Upper lobe of left lung (tissue), 4 donors: ENCODE measurements around the gene FARSB.

Source experiments
- EP300 ChIP-seq, 4 donors: sonication (generic); formaldehyde crosslinking; IDR thresholded peaks; one replicate each; pipeline ENCODE4 v1.5.1; 2017; ENCODE audit warnings: antibody characterized with exemption in 4 of 4, control low read depth in 2 of 4
- POLR2A ChIP-seq, 4 donors: fragments of 450-650 bp; IDR thresholded peaks; one replicate each; pipeline ENCODE4 v1.5.1; 2016 to 2017; ENCODE audit warnings: antibody characterized with exemption in 4 of 4, mild to moderate bottlenecking in 2 of 4
- TF ChIP-seq, protein P1 (sequence below), 6 experiments: fragments of 450-650 bp in 4 of 6; fragments of 200-600 bp in 2 of 6; sonication (generic) in 2 of 6; IDR thresholded peaks; one replicate each; pipeline ENCODE4 v1.5.1; 2016 to 2019; ENCODE audit warnings: antibody characterized with exemption in 6 of 6

DNA sequence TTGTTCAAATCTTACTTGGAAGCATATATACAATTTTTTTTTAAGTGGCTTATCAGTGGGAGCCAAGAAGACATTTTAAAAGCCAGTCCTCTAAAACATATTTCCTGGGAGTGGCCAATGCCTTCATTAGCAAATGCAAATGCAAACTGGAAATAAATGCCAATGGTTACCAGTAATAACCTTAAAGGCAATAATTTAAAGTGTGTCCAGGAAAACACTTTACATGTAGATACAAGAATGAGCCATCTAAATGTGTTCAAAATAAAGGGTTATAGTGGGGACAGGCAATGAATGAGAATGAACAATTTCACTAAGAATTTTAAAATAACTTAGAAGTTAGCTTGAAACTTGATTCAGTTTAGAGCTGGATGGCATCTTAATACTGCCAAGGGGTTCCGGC lies 64.2 kb downstream of the FARSB start:
- TF ChIP-seq EP300 (IDR thresholded peaks at IDR 0.05) (no peak), POLR2A (IDR thresholded peaks at IDR 0.05) (no peak)
- TF ChIP-seq, protein P1, sequence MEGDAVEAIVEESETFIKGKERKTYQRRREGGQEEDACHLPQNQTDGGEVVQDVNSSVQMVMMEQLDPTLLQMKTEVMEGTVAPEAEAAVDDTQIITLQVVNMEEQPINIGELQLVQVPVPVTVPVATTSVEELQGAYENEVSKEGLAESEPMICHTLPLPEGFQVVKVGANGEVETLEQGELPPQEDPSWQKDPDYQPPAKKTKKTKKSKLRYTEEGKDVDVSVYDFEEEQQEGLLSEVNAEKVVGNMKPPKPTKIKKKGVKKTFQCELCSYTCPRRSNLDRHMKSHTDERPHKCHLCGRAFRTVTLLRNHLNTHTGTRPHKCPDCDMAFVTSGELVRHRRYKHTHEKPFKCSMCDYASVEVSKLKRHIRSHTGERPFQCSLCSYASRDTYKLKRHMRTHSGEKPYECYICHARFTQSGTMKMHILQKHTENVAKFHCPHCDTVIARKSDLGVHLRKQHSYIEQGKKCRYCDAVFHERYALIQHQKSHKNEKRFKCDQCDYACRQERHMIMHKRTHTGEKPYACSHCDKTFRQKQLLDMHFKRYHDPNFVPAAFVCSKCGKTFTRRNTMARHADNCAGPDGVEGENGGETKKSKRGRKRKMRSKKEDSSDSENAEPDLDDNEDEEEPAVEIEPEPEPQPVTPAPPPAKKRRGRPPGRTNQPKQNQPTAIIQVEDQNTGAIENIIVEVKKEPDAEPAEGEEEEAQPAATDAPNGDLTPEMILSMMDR (IDR thresholded peaks at IDR 0.05): no peak
